SU-DHL-6 (cell line): ENCODE results near the gene TTC9B.

Source experiments
- H2AFZ ChIP-seq: fragments of 200-600 bp; sonication (generic); 2 replicates; pipeline ENCODE4 v1.6.1; 2014; ENCODE audit warnings: low read depth, mild to moderate bottlenecking, moderate library complexity, mixed read lengths, antibody characterized with exemption, low read length; ENCODE audit not compliant: severe bottlenecking
- H3F3A ChIP-seq: fragments of 200-600 bp; shearing (Covaris generic); 2 replicates; pipeline ENCODE4 v1.6.0; 2016; ENCODE audit warnings: antibody characterized with exemption, mild to moderate bottlenecking; ENCODE audit not compliant: insufficient read depth
- H3K27ac ChIP-seq: fragments of 200-600 bp; sonication (generic); 2 replicates; pipeline ENCODE4 v1.5.1; 2016; ENCODE audit warnings: low read depth, mild to moderate bottlenecking, low read length, moderate library complexity, mixed read lengths
- H3K27me3 ChIP-seq: fragments of 200-600 bp; sonication (generic), shearing (Covaris generic); 2 replicates; pipeline ENCODE4 v1.6.0; 2014; ENCODE audit warnings: mild to moderate bottlenecking, low read length
- H3K36me3 ChIP-seq: fragments of 200-600 bp; sonication (generic); 2 replicates; pipeline ENCODE4 v1.6.1; 2014; ENCODE audit warnings: mild to moderate bottlenecking, low read length, mixed read lengths
- H3K4me2 ChIP-seq: fragments of 300-600, 200-600 bp; shearing (Covaris generic), sonication (generic); 2 replicates; pipeline ENCODE4 v1.6.0; 2014; ENCODE audit warnings: low read length, low read depth, mild to moderate bottlenecking; ENCODE audit not compliant: poor library complexity, severe bottlenecking
- H3K4me3 ChIP-seq: fragments of 200-600 bp; sonication (generic); 2 replicates; pipeline ENCODE4 v1.5.1; 2014; ENCODE audit warnings: antibody characterized with exemption, low read length, mild to moderate bottlenecking, mixed read lengths; ENCODE audit not compliant: insufficient read depth, poor library complexity, severe bottlenecking
- H3K79me2 ChIP-seq: fragments of 200-600 bp; sonication (generic); 2 replicates; pipeline ENCODE4 v1.6.1; 2014; ENCODE audit warnings: mild to moderate bottlenecking, low read length, moderate library complexity; ENCODE audit not compliant: insufficient read depth
- H3K9ac ChIP-seq: fragments of 200-600 bp; sonication (generic); 2 replicates; pipeline ENCODE4 v1.7.0; 2014; ENCODE audit warnings: mild to moderate bottlenecking, low read length
- H3K9me2 ChIP-seq: fragments of 200-600 bp; sonication (generic); replicated peaks from 2 replicates; pipeline ENCODE4 v1.6.1; 2014; ENCODE audit warnings: low read length; ENCODE audit not compliant: insufficient read depth
- H3K9me3 ChIP-seq: fragments of 200-600 bp; sonication (generic); 2 replicates; pipeline ENCODE4 v1.6.1; 2014; ENCODE audit warnings: low read length, mixed read lengths; ENCODE audit not compliant: insufficient read depth
- H4K20me1 ChIP-seq: fragments of 200-600 bp; sonication (generic); 2 replicates; pipeline ENCODE4 v1.6.1; 2014; ENCODE audit warnings: low read depth, mild to moderate bottlenecking, antibody characterized with exemption, low read length, moderate library complexity, mixed read lengths
- CTCF ChIP-seq: fragments of 200-600 bp; sonication (generic); IDR thresholded peaks from one replicate; pipeline ENCODE4 v1.5.1; 2017; ENCODE audit warnings: antibody characterized with exemption, mild to moderate bottlenecking, low read length, moderate library complexity; ENCODE audit not compliant: insufficient read depth, poor library complexity, severe bottlenecking
- EZH2phosphoT487 ChIP-seq: fragments of 200-600 bp; sonication (generic), shearing (Covaris generic); conservative IDR thresholded peaks from 2 replicates; pipeline ENCODE4 v1.6.1; 2018; ENCODE audit warnings: mild to moderate bottlenecking, antibody characterized with exemption, low read length, moderate library complexity, mixed read lengths

Gene TTC9B

GRCh38 chr19:40225440-40226305 lies 7.5 kb upstream of the TTC9B start:
- Histone ChIP-seq H2AFZ (no peak overlapping the region), H3K27ac (no peak overlapping the region), H3F3A (peaks cover 9% of the 10 kb centered on the region; the same call in 1 of the 2 replicates), H3K4me2 (no peak overlapping the region), H3K9me2 (no peaks in the 10 kb centered on the region), H3K36me3 (no peaks in the 10 kb centered on the region), H3K4me3 (no peak overlapping the region), H3K9ac (no peak overlapping the region), H3K79me2 (no peaks in the 10 kb centered on the region), H3K27me3 (no peaks in the 10 kb centered on the region), H4K20me1 (no peaks in the 10 kb centered on the region), H3K9me3 (no peaks in the 10 kb centered on the region)
- TF ChIP-seq CTCF, result no peak
- no peak for TF ChIP-seq EZH2phosphoT487

DNA sequence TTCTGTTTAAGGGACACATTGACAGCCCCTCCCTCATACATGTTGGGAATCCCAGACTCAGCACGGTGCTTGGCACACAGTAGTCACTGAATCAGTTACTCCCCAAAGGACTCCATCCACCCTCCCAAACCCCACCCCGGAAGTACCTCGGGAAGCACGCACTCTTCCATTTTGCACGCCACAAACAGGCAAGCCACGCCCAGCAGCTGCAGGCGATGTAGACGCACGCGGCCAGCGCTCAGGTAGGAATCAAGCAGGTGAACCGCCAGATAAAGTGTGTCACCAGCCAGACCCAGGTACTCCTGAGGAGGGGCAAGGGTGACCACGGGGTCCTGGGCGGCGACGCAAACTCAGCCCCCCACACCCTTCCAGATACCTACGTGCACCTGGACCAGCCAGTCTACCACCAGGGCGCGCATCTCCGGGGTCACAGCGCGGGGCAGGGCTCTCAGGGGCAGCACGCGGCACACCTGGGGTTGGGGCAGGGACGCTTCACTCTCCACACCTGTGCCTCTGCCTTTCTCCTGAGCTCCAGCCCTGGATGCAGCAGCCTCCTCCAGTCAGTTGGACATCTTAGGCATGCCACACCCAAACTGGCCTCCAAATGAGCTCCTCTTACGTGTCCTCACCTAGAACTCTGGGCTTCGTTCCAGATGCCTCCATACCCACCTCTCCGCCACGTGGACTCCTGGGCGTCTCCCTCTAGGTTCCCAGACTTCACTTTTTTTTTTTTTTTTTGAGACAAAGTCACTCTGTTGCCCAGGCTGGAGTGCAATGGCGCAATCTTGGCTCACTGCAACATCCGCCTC lies 6.4 kb upstream of the TTC9B start:
- H2AFZ ChIP-seq, result no peak overlapping the region
- H4K20me1 ChIP-seq, result no peaks in the 10 kb centered on the region
- peaks cover 6% of the 10 kb centered on the region; the same call in 1 of the 2 replicates for H3F3A ChIP-seq
- no peaks in the 10 kb centered on the region for H3K79me2 ChIP-seq
- H3K9me3 ChIP-seq, result no peaks in the 10 kb centered on the region
- H3K27me3 ChIP-seq, result no peaks in the 10 kb centered on the region
- H3K36me3 ChIP-seq, result no peaks in the 10 kb centered on the region
- no peak overlapping the region for H3K4me2 ChIP-seq
- no peak for TF ChIP-seq CTCF
- TF ChIP-seq EZH2phosphoT487, result no peak
- no peak overlapping the region for H3K9ac ChIP-seq
- no peak overlapping the region for H3K4me3 ChIP-seq
- H3K27ac ChIP-seq, result no peak overlapping the region
- no peaks in the 10 kb centered on the region for H3K9me2 ChIP-seq

GRCh38 chr19:40223135-40223822 lies 5.1 kb upstream of the TTC9B start:
- H3K27ac ChIP-seq, result no peak overlapping the region
- H3K9me2 ChIP-seq, result no peaks in the 10 kb centered on the region
- no peaks in the 10 kb centered on the region for H3K27me3 ChIP-seq
- H3F3A ChIP-seq, result no peaks in the 10 kb centered on the region
- no peaks in the 10 kb centered on the region for H3K9me3 ChIP-seq
- H3K79me2 ChIP-seq, result no peaks in the 10 kb centered on the region
- no peak overlapping the region for H2AFZ ChIP-seq
- H3K4me3 ChIP-seq, result no peak overlapping the region
- H3K4me2 ChIP-seq, result no peak overlapping the region
- no peaks in the 10 kb centered on the region for H3K36me3 ChIP-seq
- no peak overlapping the region for H3K9ac ChIP-seq
- H4K20me1 ChIP-seq, result no peaks in the 10 kb centered on the region
- TF ChIP-seq CTCF, result no peak
- TF ChIP-seq EZH2phosphoT487, result no peak
